K562 (cell line): ENCODE data around the gene CECR2. TPM values are rescaled to one million over a fixed set of nuclear protein-coding genes. Genes with fewer than 3 reads are reported as not detected.

Source experiments
- CTCFL ChIP-seq: IDR thresholded peaks from 2 replicates; pipeline ENCODE4 v1.6.1; 2011; ENCODE audit warnings: borderline replicate concordance, low read depth, mild to moderate bottlenecking, moderate library complexity, low read length; ENCODE audit not compliant: insufficient read depth, poor library complexity, severe bottlenecking
- KLF16 ChIP-seq: IDR thresholded peaks from 2 replicates; pipeline ENCODE4 v1.6.1; 2016; ENCODE audit warnings: antibody characterized with exemption
- LCOR ChIP-seq: sonication (generic); formaldehyde crosslinking; IDR thresholded peaks from 2 replicates; pipeline ENCODE4 v1.8.0; 2022; ENCODE audit warnings: mild to moderate bottlenecking, missing genetic modification reagents
- MAZ ChIP-seq, 2 experiments: fragments of 450-650 bp in 1 of 2; sonication (generic) in 1 of 2; formaldehyde crosslinking; IDR thresholded peaks in 1 of 2; conservative IDR thresholded peaks in 1 of 2; 2 replicates each; pipeline versions ENCODE4 v1.4.0 to v1.5.0; 2020; ENCODE audit warnings: mild to moderate bottlenecking in 1 of 2, missing genetic modification reagents in 1 of 2
- POU5F1 ChIP-seq: fragments of 150-350 bp; IDR thresholded peaks from 2 replicates; pipeline ENCODE4 v1.6.1; 2014; ENCODE audit warnings: borderline replicate concordance, low read length, low read depth, mild to moderate bottlenecking; ENCODE audit not compliant: partially characterized antibody
- RAD21 ChIP-seq, 2 experiments: fragments of 250-450 bp in 1 of 2; fragments of 450-650 bp in 1 of 2; sonication (Bioruptor Pico) in 1 of 2; formaldehyde crosslinking in 1 of 2; IDR thresholded peaks in 1 of 2; conservative IDR thresholded peaks in 1 of 2; 2 replicates each; pipeline versions ENCODE4 v1.4.0 to v1.8.0; 2020 to 2022; ENCODE audit warnings: mild to moderate bottlenecking in 2 of 2, moderate library complexity in 1 of 2
- RBM15 ChIP-seq: fragments of 200-400 bp; formaldehyde crosslinking; IDR thresholded peaks from 2 replicates; pipeline ENCODE4 v1.6.1; 2018; ENCODE audit warnings: mild to moderate bottlenecking, low read length, moderate library complexity; ENCODE audit not compliant: insufficient read depth
- REST ChIP-seq, 2 experiments: fragments of 450-650 bp; formaldehyde crosslinking in 1 of 2; IDR thresholded peaks; 2 replicates each; pipeline versions ENCODE4 v1.4.0 to v1.6.1; 2014 to 2020; ENCODE audit warnings: mild to moderate bottlenecking in 2 of 2, borderline replicate concordance in 1 of 2, low read depth in 1 of 2
- SAP30 ChIP-seq: fragments of 200-600 bp; sonication (generic); IDR thresholded peaks from 2 replicates; pipeline ENCODE4 v1.6.1; 2012; ENCODE audit warnings: borderline replicate concordance, low read depth, mild to moderate bottlenecking, moderate library complexity, low read length, control low read depth, inconsistent platforms; ENCODE audit not compliant: insufficient read depth, poor library complexity, severe bottlenecking
- SRSF3 ChIP-seq: fragments of 200-400 bp; formaldehyde crosslinking; IDR thresholded peaks from 2 replicates; pipeline ENCODE4 v1.6.1; 2016; ENCODE audit warnings: mild to moderate bottlenecking, low read length, moderate library complexity; ENCODE audit not compliant: insufficient read depth
- U2AF2 ChIP-seq: fragments of 200-400 bp; formaldehyde crosslinking; optimal IDR thresholded peaks from 2 replicates; pipeline ENCODE3; 2017; ENCODE audit warnings: low read depth, mild to moderate bottlenecking, low read length
- VEZF1 ChIP-seq: fragments of 200-800 bp; sonication (Bioruptor generic); IDR thresholded peaks from 2 replicates; pipeline ENCODE4 v1.6.1; 2017; ENCODE audit warnings: missing genetic modification characterization, missing compliant biosample characterization
- ZBTB7A ChIP-seq: IDR thresholded peaks from 2 replicates; pipeline ENCODE4 v1.6.1; 2011; ENCODE audit warnings: low read depth, mild to moderate bottlenecking, low read length, moderate library complexity, borderline replicate concordance; ENCODE audit not compliant: control insufficient read depth
- ZNF431 ChIP-seq: sonication (generic); formaldehyde crosslinking; IDR thresholded peaks from 2 replicates; pipeline ENCODE4 v1.8.0; 2022; ENCODE audit warnings: mild to moderate bottlenecking, missing genetic modification reagents
- polyA plus RNA-seq, 8 experiments: library from polyadenylated mRNA; depleted of rRNA in 4 of 8; stranded (reverse) in 5 of 8; unstranded in 3 of 8; fragments of >200 nt; fragmentation: Nextera tagmentation in 2 of 8; fragmentation: Illumina TruSeq in 1 of 8; extraction: Ambion mirVana in 2 of 8; extraction: Trizol in 1 of 8; gene quantifications; 2 replicates each; pipeline versions ENCODE4 v1.2.1 to v1.2.3, GENCODE V29; 2011 to 2014; ENCODE audit warnings: inconsistent platforms in 1 of 8, missing spikeins in 1 of 8
- total RNA-seq, 7 experiments: library from RNA; depleted of rRNA in 6 of 7; stranded (reverse); fragments of >200 nt in 6 of 7; fragmentation: Illumina TruSeq in 2 of 7; extraction: Trizol in 2 of 7; gene quantifications; 2 replicates each; pipeline versions ENCODE4 v1.2.1 to v1.2.3, GENCODE V29; 2011 to 2021; ENCODE audit warnings: low replicate concordance in 1 of 7

Gene CECR2
- total and polyA plus RNA-seq, 9 of the 15 experiments (the other 6 are each of a cell fraction or from before 2014, with no cell fraction given), result 0.01 to 1.00 (median 0.27) TPM

- TF ChIP-seq REST (IDR thresholded peaks at IDR 0.05; ENCODE audit: borderline replicate concordance) (0 out of 2 replicates have a peak, but pooled peaks have one; percentile 38), REST (CRISPR knock-in tag; IDR thresholded peaks at IDR 0.05; ENCODE audit: low read depth) (no peak), KLF16 (0 out of 2 replicates have a peak, but pooled peaks have one; percentile 26), VEZF1 (CRISPR knock-in tag) (peak; percentile 33; the same call in 1 of the 2 replicates), MAZ (CRISPR knock-in tag; conservative IDR thresholded peaks at IDR 0.05 in 1 of 2, IDR thresholded peaks at IDR 0.05 in 1 of 2) (0 out of 4 replicates have a peak, but pooled peaks of 1 of the 2 experiments have one; percentile 41), CTCFL (peak; percentile 58), ZBTB7A (peak; percentile 46; the same call in 1 of the 2 replicates), POU5F1 (no peak), SAP30 (no peak), RAD21 (CRISPR knock-in tag; conservative IDR thresholded peaks at IDR 0.05 in 1 of 2, IDR thresholded peaks at IDR 0.05 in 1 of 2) (peak; percentile 38 to 75), U2AF2 (no peak), ZNF431 (no peak), SRSF3 (no peak), LCOR (CRISPR knock-in tag) (no peak), RBM15 (no peak)
These were observed 171.2 kb downstream of the CECR2 start (continued) for GRCh38 chr22:17540481-17540880.
